Left ventricle myocardium inferior (tissue), 1 donor: ENCODE data around the gene KDM4C. TPM values are rescaled to one million over a fixed set of nuclear protein-coding genes. Genes with fewer than 3 reads are reported as not detected.

Experiments
- DNase-seq: peaks from one replicate; pipeline ENCODE4 v3.0.0-alpha.2; 2020
- H3K27ac ChIP-seq: fragments of 200-600 bp; replicated peaks from 2 replicates; pipeline ENCODE4 v1.8.0; 2021
- H3K27me3 ChIP-seq: fragments of 200-600 bp; 2 replicates; pipeline ENCODE4 v1.8.0; 2021; ENCODE audit warnings: low read depth
- H3K36me3 ChIP-seq: fragments of 200-600 bp; 2 replicates; pipeline ENCODE4 v1.8.0; 2021
- H3K4me1 ChIP-seq: fragments of 200-600 bp; 2 replicates; pipeline ENCODE4 v1.8.0; 2021
- H3K4me3 ChIP-seq: fragments of 200-600 bp; 2 replicates; pipeline ENCODE4 v1.8.0; 2021; ENCODE audit warnings: mild to moderate bottlenecking, moderate library complexity
- H3K9me3 ChIP-seq: fragments of 200-600 bp; replicated peaks from 2 replicates; pipeline ENCODE4 v1.8.0; 2021
- CTCF ChIP-seq: fragments of 200-600 bp; IDR thresholded peaks from 2 replicates; pipeline ENCODE4 v1.8.0; 2021; ENCODE audit warnings: antibody characterized with exemption, mild to moderate bottlenecking, borderline replicate concordance
- intact Hi-C: fragments of 100-400 bp; cut with micrococcal nuclease; formaldehyde crosslinking; loops from one replicate; pipeline ENCODE4 v1.11.0; 2022
- total RNA-seq: library from RNA; stranded (reverse); fragmentation: NEBNext Ultra II Directional; extraction: Animal tissue kit (Norgen Biotek cat#: 25700); gene quantifications from one replicate; pipeline ENCODE4 v1.2.1, GENCODE V29; 2021
- donor health status: DM: no; HTN: yes; CAD: no; lungs with severe emphysema.

KDM4C gene
- total RNA-seq, 1 donor from 2014 or later, result 14.1 TPM

- Histone ChIP-seq H3K4me1 (peaks cover 9% of the 10 kb centered on the region), H3K27ac (no peak overlapping the region), H3K27me3 (no peaks in the 10 kb centered on the region), H3K4me3 (no peak overlapping the region), H3K36me3 (peaks cover 16% of the 10 kb centered on the region), H3K9me3 (no peaks in the 10 kb centered on the region)
- no peak for DNase-seq
- TF ChIP-seq CTCF, result no peak
- intact Hi-C loops, result no loop called here
Observed at GRCh38 chr9:7161469-7161868, 403.7 kb downstream of the KDM4C start.

- no peak overlapping the region for H3K27ac ChIP-seq
- intact Hi-C loops, result no loop called here
- no peak for DNase-seq
- H3K36me3 ChIP-seq, result peaks cover 20% of the 10 kb centered on the region
- peaks cover 9% of the 10 kb centered on the region for H3K4me1 ChIP-seq
- no peak overlapping the region for H3K4me3 ChIP-seq
- H3K9me3 ChIP-seq, result no peaks in the 10 kb centered on the region
- TF ChIP-seq CTCF, result no peak
- H3K27me3 ChIP-seq, result no peaks in the 10 kb centered on the region
Observed at GRCh38 chr9:7163932-7164331, 406.2 kb downstream of the KDM4C start.

GRCh38 chr9:7164440-7165330 is 406.9 kb downstream of the KDM4C start:
- Histone ChIP-seq H3K9me3 (no peaks in the 10 kb centered on the region), H3K27ac (no peak overlapping the region), H3K27me3 (no peaks in the 10 kb centered on the region), H3K36me3 (peaks cover 21% of the 10 kb centered on the region), H3K4me1 (peaks cover 14% of the 10 kb centered on the region), H3K4me3 (no peak overlapping the region)
- intact Hi-C loops, result no loop called here
- no peak for TF ChIP-seq CTCF
- no peak for DNase-seq

GRCh38 chr9:7165331-7165975 is 407.7 kb downstream of the KDM4C start:
- TF ChIP-seq CTCF, result no peak
- intact Hi-C loops, result no loop called here

GRCh38 chr9:7166074-7166473 is 408.3 kb downstream of the KDM4C start:
- no peak for TF ChIP-seq CTCF
- Histone ChIP-seq H3K27ac (no peak overlapping the region), H3K4me1 (peaks cover 17% of the 10 kb centered on the region), H3K36me3 (peaks cover 30% of the 10 kb centered on the region), H3K9me3 (no peaks in the 10 kb centered on the region), H3K27me3 (no peaks in the 10 kb centered on the region), H3K4me3 (no peak overlapping the region)
- intact Hi-C loops, result no loop called here
- no peak for DNase-seq

More at GRCh38 chr9:7165331-7165975, 407.7 kb downstream of the KDM4C start:
- Histone ChIP-seq H3K27me3 (no peaks in the 10 kb centered on the region), H3K9me3 (no peaks in the 10 kb centered on the region), H3K4me1 (peaks cover 18% of the 10 kb centered on the region), H3K4me3 (no peak overlapping the region), H3K27ac (no peak overlapping the region), H3K36me3 (peaks cover 29% of the 10 kb centered on the region)
- no peak for DNase-seq
